DOHH2 (cell line): ENCODE measurements around the gene AQP1.

Experiments used
- H3F3A ChIP-seq: fragments of 200-600 bp; sonication (generic), shearing (Covaris generic); 2 replicates; pipeline ENCODE4 v1.6.0; 2016; ENCODE audit warnings: antibody characterized with exemption, mild to moderate bottlenecking; ENCODE audit not compliant: control insufficient read depth, insufficient read depth
- H3K27ac ChIP-seq: fragments of 200-600 bp; sonication (generic); 2 replicates; pipeline ENCODE4 v1.5.1; 2014; ENCODE audit warnings: low read depth, mild to moderate bottlenecking, low read length, moderate library complexity
- H3K27me3 ChIP-seq: fragments of 200-600 bp; sonication (generic); 2 replicates; pipeline ENCODE4 v1.6.1; 2014; ENCODE audit warnings: mild to moderate bottlenecking, low read length, mixed read lengths; ENCODE audit not compliant: control insufficient read depth
- H3K36me3 ChIP-seq: fragments of 200-600 bp; sonication (generic); 2 replicates; pipeline ENCODE4 v1.6.1; 2014; ENCODE audit warnings: mild to moderate bottlenecking, low read length, moderate library complexity, mixed read lengths; ENCODE audit not compliant: control insufficient read depth
- H3K4me1 ChIP-seq: fragments of 200-600 bp; sonication (generic); 2 replicates; pipeline ENCODE4 v1.6.1; 2014; ENCODE audit warnings: mild to moderate bottlenecking, low read length, mixed read lengths; ENCODE audit not compliant: control insufficient read depth
- H3K4me2 ChIP-seq: fragments of 200-600 bp; sonication (generic); 2 replicates; pipeline ENCODE4 v1.6.0; 2014; ENCODE audit warnings: mild to moderate bottlenecking, low read length, moderate library complexity
- H3K4me3 ChIP-seq: fragments of 200-600 bp; sonication (generic); 2 replicates; pipeline ENCODE4 v1.5.1; 2014; ENCODE audit warnings: mild to moderate bottlenecking, low read length, mixed read lengths
- H3K79me2 ChIP-seq: fragments of 200-600 bp; sonication (generic); 2 replicates; pipeline ENCODE4 v1.6.1; 2014; ENCODE audit warnings: mild to moderate bottlenecking, low read length, mixed read lengths; ENCODE audit not compliant: control insufficient read depth
- H3K9me2 ChIP-seq: fragments of 200-600 bp; sonication (generic); replicated peaks from 2 replicates; pipeline ENCODE4 v1.6.1; 2014; ENCODE audit warnings: mild to moderate bottlenecking, low read length, mixed read lengths; ENCODE audit not compliant: control insufficient read depth
- H3K9me3 ChIP-seq: fragments of 200-600 bp; sonication (generic); 2 replicates; pipeline ENCODE4 v1.6.1; 2014; ENCODE audit warnings: antibody characterized with exemption, low read length, mixed read lengths; ENCODE audit not compliant: control insufficient read depth, insufficient read depth
- H4K20me1 ChIP-seq: fragments of 200-600 bp; sonication (generic); 2 replicates; pipeline ENCODE4 v1.6.0; 2014; ENCODE audit warnings: low read depth, mild to moderate bottlenecking, antibody characterized with exemption, low read length, moderate library complexity; ENCODE audit not compliant: control insufficient read depth, insufficient read depth
- EZH2phosphoT487 ChIP-seq: fragments of 200-600 bp; sonication (generic); IDR thresholded peaks from 2 replicates; pipeline ENCODE4 v1.6.1; 2017; ENCODE audit warnings: borderline replicate concordance, mild to moderate bottlenecking, antibody characterized with exemption, low read length, moderate library complexity, mixed read lengths
- TF ChIP-seq, protein P1 (sequence below): fragments of 200-600 bp; sonication (generic); IDR thresholded peaks from one replicate; pipeline ENCODE4 v1.5.1; 2014; ENCODE audit warnings: antibody characterized with exemption, mild to moderate bottlenecking, low read depth, low read length; ENCODE audit not compliant: poor library complexity, severe bottlenecking

Gene AQP1

DNA sequence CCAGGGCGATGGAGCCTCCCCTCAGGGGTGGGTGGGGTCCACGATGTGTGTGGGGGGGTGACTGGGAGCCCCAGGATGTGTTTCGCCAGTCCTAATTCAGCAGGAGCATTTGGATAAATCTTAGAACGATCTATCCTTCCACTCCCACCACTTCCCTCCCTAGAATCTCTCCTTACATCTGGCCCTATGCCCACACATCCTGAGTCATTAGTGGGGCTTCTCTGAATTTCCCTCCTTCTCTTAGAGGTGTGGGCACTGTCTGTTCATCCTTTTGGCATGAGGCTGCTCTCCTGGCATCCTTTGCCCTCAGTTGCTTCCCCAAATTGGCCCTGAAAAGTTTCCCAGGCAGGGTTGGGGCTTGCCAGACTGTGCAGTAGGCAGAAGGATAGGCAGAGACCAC is 53.7 kb downstream of the AQP1 start:
- Histone ChIP-seq H3K27ac (no peak overlapping the region), H3K79me2 (no peaks in the 10 kb centered on the region), H3K9me2 (no peaks in the 10 kb centered on the region), H3K4me1 (peaks cover 9% of the 10 kb centered on the region), H3K4me3 (no peak overlapping the region), H4K20me1 (no peaks in the 10 kb centered on the region), H3K36me3 (no peaks in the 10 kb centered on the region), H3K9me3 (no peaks in the 10 kb centered on the region), H3K27me3 (no peaks in the 10 kb centered on the region), H3F3A (no peaks in the 10 kb centered on the region), H3K4me2 (no peak overlapping the region)
- TF ChIP-seq, protein P1, sequence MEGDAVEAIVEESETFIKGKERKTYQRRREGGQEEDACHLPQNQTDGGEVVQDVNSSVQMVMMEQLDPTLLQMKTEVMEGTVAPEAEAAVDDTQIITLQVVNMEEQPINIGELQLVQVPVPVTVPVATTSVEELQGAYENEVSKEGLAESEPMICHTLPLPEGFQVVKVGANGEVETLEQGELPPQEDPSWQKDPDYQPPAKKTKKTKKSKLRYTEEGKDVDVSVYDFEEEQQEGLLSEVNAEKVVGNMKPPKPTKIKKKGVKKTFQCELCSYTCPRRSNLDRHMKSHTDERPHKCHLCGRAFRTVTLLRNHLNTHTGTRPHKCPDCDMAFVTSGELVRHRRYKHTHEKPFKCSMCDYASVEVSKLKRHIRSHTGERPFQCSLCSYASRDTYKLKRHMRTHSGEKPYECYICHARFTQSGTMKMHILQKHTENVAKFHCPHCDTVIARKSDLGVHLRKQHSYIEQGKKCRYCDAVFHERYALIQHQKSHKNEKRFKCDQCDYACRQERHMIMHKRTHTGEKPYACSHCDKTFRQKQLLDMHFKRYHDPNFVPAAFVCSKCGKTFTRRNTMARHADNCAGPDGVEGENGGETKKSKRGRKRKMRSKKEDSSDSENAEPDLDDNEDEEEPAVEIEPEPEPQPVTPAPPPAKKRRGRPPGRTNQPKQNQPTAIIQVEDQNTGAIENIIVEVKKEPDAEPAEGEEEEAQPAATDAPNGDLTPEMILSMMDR = no peak
- TF ChIP-seq EZH2phosphoT487 = no peak

DNA sequence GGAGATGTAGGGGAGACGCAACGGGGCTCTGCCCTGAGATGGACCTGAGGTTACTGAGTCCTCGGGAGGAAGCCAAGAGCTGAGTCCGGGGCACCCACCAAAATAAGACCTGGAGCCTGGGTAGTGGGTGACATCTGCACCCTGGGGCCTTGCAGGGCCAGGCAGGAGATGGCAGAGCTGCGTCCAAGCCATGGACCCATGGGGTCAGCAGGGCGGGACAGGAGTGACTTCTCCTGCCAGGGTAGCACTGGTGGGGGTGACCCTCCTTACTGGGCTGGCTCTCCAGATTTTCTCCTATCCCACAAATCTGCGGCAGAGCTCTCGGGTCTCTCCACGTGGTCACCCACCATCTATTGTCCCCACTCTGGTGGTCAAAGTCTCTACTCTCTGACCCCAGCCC is 54.2 kb downstream of the AQP1 start:
- TF ChIP-seq, protein P1 = no peak
- no peak for TF ChIP-seq EZH2phosphoT487
- no peaks in the 10 kb centered on the region for H3F3A ChIP-seq
- H3K4me2 ChIP-seq = no peak overlapping the region
- no peaks in the 10 kb centered on the region for H3K79me2 ChIP-seq
- no peaks in the 10 kb centered on the region for H3K9me2 ChIP-seq
- peaks cover 9% of the 10 kb centered on the region for H3K4me1 ChIP-seq
- no peaks in the 10 kb centered on the region for H4K20me1 ChIP-seq
- no peak overlapping the region for H3K27ac ChIP-seq
- H3K27me3 ChIP-seq = no peaks in the 10 kb centered on the region
- no peaks in the 10 kb centered on the region for H3K9me3 ChIP-seq
- no peak overlapping the region for H3K4me3 ChIP-seq
- H3K36me3 ChIP-seq = no peaks in the 10 kb centered on the region

DNA sequence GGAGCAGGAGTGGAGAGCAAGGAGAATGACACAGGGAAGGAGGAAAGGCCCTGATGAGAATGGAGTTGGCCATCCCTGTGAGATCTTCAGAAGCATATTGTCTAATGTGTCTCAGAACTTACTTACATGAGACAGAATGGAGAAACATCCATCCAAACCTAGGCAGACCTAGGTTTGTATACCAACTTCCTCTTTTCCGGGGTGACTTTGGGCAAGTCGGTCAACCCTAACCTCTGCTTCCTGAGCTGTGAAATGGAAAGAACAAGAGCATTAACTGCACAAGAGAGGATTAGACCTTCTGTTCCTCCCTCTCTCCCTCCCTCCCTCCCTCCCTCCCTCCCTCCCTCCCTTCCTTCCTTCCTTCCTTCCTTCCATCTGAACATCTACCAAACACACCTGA is 56.6 kb downstream of the AQP1 start:
- Histone ChIP-seq H3K4me1 (peaks cover 9% of the 10 kb centered on the region), H3K4me2 (no peak overlapping the region), H3K4me3 (no peak overlapping the region), H3K27me3 (peaks cover 3% of the 10 kb centered on the region; the same call in 1 of the 2 replicates), H3K79me2 (no peaks in the 10 kb centered on the region), H3K9me2 (no peaks in the 10 kb centered on the region), H3K36me3 (no peaks in the 10 kb centered on the region), H3K9me3 (no peaks in the 10 kb centered on the region), H3K27ac (no peak overlapping the region), H3F3A (no peaks in the 10 kb centered on the region), H4K20me1 (no peaks in the 10 kb centered on the region)
- no peak for TF ChIP-seq EZH2phosphoT487
- TF ChIP-seq, protein P1 = no peak
